Measurements from ENCODE around the gene PEX19.

- no peak for TF ChIP-seq CTCF (IDR thresholded peaks at IDR 0.05)
- TF ChIP-seq POLR2AphosphoS5 (IDR thresholded peaks at IDR 0.05; ENCODE audit: insufficient read depth in 1 of 2, low read depth in 1 of 2) = no peak
Measured at GRCh38 chr1:160232911-160233310, 52.0 kb downstream of the PEX19 start.

All from vagina (tissue), 2 donors.